ENCODE results near the gene RGS9. TPM values are rescaled to one million over a fixed set of nuclear protein-coding genes. Genes with fewer than 3 reads are reported as not detected.
"Not testable (repeated sequence)": the region's sequence is repeated elsewhere in the genome, so short reads cannot be mapped to it uniquely, and the experiment has no call there.

Gene RGS9
- polyA plus RNA-seq, 3 donors: 13.0 to 14.5 (median 14.0) TPM

- DNase-seq (ENCODE audit: low read depth in 3 of 3, low spot score in 2 of 3): no peak
These were observed 27.0 kb upstream of the RGS9 start for GRCh38 chr17:65109990-65110680.

- no peak for DNase-seq (ENCODE audit: low read depth in 3 of 3, low spot score in 2 of 3)
These were observed 21.3 kb upstream of the RGS9 start for GRCh38 chr17:65115839-65116238.

GRCh38 chr17:65116515-65116914 lies 20.7 kb upstream of the RGS9 start:
- not testable (repeated sequence) for DNase-seq (ENCODE audit: low read depth in 3 of 3, low spot score in 2 of 3)

GRCh38 chr17:65117384-65118035 lies 19.7 kb upstream of the RGS9 start:
- DNase-seq (ENCODE audit: low read depth in 3 of 3, low spot score in 2 of 3): no peak

GRCh38 chr17:65121368-65121767 lies 15.8 kb upstream of the RGS9 start:
- DNase-seq (ENCODE audit: low read depth in 3 of 3, low spot score in 2 of 3): no peak

GRCh38 chr17:65121916-65122806 lies 15.0 kb upstream of the RGS9 start:
- no peak for DNase-seq (ENCODE audit: low read depth in 3 of 3, low spot score in 2 of 3)

- peak; percentile 82 to 90 (median 84) for DNase-seq (ENCODE audit: low read depth in 3 of 3, low spot score in 2 of 3)
These were observed 14.1 kb upstream of the RGS9 start for GRCh38 chr17:65122836-65123756.

GRCh38 chr17:65123757-65124675 lies 13.2 kb upstream of the RGS9 start:
- DNase-seq (ENCODE audit: low read depth in 3 of 3, low spot score in 2 of 3): no peak

- no peak for DNase-seq (ENCODE audit: low read depth in 3 of 3, low spot score in 2 of 3)
These were observed 6.3 kb upstream of the RGS9 start for GRCh38 chr17:65130832-65131231.

- DNase-seq (ENCODE audit: low read depth in 3 of 3, low spot score in 2 of 3): no peak
These were observed 5.9 kb upstream of the RGS9 start for GRCh38 chr17:65131240-65131639.

GRCh38 chr17:65131946-65132345 lies 5.2 kb upstream of the RGS9 start:
- DNase-seq (ENCODE audit: low read depth in 3 of 3, low spot score in 2 of 3): no peak

GRCh38 chr17:65134035-65134434 lies 3.1 kb upstream of the RGS9 start:
- no peak for DNase-seq (ENCODE audit: low read depth in 3 of 3, low spot score in 2 of 3)

- no peak for DNase-seq (ENCODE audit: low read depth in 3 of 3, low spot score in 2 of 3)
These were observed 2.1 kb downstream of the RGS9 start for GRCh38 chr17:65139101-65139764.

- no peak for DNase-seq (ENCODE audit: low read depth in 3 of 3, low spot score in 2 of 3)
These were observed 5.1 kb downstream of the RGS9 start for GRCh38 chr17:65142247-65142646.

GRCh38 chr17:65143889-65144604 lies 6.9 kb downstream of the RGS9 start:
- DNase-seq (ENCODE audit: low read depth in 3 of 3, low spot score in 2 of 3): no peak

- DNase-seq (ENCODE audit: low read depth in 3 of 3, low spot score in 2 of 3): no peak
These were observed 8.6 kb downstream of the RGS9 start for GRCh38 chr17:65145743-65146142.

- DNase-seq (ENCODE audit: low read depth in 3 of 3, low spot score in 2 of 3): no peak
These were observed 10.8 kb downstream of the RGS9 start for GRCh38 chr17:65147955-65148354.
